HG02588 (cell line): ENCODE measurements around the gene CTNND1.
A peak's percentile ranks its signal among the peaks of the same experiment; 100 is the strongest.
"Not testable (repeated sequence)": the region's sequence is repeated elsewhere in the genome, so short reads cannot be mapped to it uniquely, and the experiment has no call there.

Source experiments
- ATAC-seq: cut with Tn5 transposase; IDR thresholded peaks from one replicate; pipeline ENCODE4 v1.9.1; 2021; ENCODE audit warnings: mild to moderate bottlenecking, moderate library complexity; ENCODE audit not compliant: unreplicated experiment

Gene CTNND1, protein sequence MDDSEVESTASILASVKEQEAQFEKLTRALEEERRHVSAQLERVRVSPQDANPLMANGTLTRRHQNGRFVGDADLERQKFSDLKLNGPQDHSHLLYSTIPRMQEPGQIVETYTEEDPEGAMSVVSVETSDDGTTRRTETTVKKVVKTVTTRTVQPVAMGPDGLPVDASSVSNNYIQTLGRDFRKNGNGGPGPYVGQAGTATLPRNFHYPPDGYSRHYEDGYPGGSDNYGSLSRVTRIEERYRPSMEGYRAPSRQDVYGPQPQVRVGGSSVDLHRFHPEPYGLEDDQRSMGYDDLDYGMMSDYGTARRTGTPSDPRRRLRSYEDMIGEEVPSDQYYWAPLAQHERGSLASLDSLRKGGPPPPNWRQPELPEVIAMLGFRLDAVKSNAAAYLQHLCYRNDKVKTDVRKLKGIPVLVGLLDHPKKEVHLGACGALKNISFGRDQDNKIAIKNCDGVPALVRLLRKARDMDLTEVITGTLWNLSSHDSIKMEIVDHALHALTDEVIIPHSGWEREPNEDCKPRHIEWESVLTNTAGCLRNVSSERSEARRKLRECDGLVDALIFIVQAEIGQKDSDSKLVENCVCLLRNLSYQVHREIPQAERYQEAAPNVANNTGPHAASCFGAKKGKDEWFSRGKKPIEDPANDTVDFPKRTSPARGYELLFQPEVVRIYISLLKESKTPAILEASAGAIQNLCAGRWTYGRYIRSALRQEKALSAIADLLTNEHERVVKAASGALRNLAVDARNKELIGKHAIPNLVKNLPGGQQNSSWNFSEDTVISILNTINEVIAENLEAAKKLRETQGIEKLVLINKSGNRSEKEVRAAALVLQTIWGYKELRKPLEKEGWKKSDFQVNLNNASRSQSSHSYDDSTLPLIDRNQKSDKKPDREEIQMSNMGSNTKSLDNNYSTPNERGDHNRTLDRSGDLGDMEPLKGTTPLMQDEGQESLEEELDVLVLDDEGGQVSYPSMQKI

DNA sequence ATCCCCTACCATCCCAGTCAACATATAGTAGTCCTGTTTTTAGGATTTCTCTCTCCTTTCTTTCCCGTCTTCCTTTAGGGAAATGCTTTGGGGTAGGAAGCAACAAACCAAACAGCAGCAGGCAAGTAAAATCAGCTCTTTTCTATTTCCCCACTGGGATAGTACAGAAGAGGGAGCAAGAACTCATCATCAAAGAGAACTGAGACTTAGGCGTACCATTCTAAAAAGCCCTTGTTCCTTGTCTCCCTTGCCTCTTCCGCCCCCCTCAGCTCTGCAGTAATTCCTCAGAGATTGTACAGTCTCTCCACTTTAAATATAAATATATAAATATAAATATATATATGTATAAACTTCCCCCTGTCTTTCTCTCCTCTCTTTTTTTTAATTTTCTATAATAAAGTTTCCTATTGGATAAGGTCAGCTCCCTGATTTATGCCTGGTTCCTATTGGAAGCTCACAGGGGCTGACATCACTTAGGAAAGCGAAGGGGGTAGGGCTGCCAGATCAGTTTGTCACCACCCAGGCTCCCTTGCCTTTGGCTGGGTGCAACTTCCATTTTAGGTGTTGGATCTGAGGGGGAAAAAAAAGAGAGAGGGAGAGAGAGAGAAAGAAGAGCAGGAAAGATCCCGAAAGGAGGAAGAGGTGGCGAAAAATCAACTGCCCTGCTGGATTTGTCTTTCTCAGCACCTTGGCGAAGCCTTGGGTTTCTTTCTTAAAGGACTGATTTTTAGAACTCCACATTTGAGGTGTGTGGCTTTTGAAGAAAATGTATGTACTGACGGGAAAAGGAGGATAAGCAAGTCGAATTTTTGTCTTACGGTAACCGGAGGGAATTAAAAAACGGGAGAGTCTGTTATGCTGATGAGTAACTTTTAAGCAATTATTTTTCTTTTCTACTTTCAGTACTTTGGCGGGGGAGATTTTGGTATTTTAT, at the start of gene CTNND1:
CTNND1 (plus strand) TSS at position 502 of the 934 bp plus-strand sequence. CDS start 29,677 bp downstream, outside the sequence.
- ATAC-seq, result peak; percentile 92

DNA sequence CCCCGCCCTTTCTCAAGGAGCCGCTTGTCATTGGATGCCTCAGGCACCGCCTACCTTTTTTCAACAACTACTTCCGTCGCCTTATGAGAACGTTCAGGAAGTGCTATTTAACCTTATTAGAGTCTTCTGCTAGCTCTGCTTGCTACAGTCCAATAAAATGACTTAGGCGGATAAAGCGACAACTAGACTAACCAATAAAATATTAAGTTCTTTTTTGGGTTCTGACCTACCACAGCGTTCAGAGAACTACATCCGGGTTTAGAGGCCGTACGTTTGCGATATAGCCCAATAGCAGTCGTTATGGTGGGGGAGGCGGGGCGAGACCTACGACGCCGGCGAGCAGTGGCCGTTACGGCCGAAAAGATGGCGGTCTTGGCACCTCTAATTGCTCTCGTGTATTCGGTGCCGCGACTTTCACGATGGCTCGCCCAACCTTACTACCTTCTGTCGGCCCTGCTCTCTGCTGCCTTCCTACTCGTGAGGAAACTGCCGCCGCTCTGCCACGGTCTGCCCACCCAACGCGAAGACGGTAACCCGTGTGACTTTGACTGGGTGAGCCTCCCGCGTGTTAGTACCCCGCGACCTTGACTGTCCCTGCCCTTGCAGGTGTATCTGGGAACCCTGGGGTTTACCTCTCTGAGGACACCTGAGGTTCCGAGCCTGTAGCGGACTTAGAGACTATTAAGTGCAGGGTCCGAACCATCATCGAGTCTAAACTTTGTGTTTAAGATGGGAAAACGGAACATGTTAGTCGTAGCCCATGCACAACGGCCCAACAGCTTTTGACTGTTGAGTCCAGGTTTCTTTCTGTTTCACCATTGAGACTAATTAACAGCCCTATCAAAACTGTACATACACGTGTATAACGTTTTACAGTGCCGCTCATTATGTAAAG, 49.1 kb upstream of the CTNND1 start, which contains the start of gene TMX2:
TMX2 (plus strand) TSS at position 338 of the 895 bp plus-strand sequence; CDS start at position 364, 26 bp downstream.
- peak; percentile 93 for ATAC-seq

DNA sequence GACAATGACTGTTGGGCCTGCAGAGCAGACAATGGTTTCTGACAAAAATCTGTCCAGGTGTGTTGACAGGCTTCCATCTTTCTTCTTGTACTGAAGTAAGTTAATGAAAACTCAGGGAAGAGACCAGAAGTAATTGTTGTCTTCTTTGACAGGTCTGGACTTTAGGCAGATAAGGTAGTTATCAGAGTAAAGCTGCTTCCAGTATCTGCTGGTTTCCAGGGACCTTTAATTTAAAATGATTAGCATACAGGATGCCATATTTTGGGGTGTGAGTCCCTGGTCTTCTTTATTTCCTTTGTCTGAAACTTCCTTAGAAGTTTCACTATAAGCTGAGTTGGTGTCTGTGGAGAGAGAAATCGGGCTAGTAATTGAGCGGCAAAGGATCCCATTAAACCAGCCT, 47.8 kb upstream of the CTNND1 start:
- ATAC-seq, result no peak

DNA sequence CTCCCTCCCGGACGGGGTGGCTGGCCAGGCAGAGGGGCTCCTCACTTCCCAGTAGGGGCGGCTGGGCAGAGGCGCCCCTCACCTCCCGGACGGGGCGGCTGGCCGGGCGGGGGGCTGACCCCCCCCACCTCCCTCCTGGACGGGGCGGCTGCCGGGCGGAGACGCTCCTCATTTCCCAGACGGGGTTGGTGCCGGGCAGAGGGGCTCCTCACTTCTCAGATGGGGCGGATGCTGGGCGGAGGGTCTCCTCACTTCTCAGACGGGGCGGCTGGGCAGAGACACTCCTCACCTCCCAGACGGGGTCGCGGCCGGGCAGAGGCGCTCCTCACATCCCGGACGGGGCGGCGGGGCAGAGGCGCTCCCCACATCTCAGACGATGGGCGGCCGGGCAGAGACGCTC, 44.9 kb upstream of the CTNND1 start:
- ATAC-seq, result not testable (repeated sequence)

DNA sequence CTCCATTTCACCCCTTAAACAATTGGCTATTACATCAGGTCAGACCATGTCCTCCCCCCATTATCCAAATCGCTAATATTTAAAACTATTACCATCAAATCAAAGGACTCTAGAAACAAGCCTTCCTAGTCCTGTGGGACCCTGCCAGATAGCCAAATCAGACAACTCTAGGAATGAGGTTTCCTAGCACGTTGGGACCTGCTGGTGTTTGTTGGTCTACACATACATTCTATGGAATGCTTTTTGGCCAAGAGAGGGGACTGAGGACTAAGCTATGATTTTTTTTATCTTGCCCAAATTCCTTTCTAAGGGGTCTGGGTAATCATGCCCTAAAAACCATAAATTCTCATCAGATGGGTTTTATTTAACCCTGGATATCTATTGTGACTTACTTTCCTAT, 34.4 kb upstream of the CTNND1 start:
- no peak for ATAC-seq

DNA sequence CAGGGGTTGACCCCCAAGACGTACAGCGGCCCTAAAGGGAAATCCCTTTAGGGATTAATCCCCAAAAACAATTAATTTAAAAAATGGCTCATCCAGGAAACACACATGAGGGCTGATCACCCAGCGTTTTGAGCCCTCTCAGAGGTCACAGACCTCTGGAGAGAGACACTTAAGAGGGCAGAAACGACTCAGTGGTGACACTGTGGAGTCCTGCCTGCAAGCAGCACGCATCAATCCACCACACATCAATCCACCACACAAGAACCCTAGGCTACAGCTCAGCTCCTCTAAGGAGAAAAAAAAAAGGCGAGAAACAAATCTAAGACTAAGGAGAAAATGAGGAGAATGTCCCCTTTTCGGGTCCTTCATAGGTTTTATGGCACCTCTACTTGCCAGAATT, 32.8 kb upstream of the CTNND1 start:
- ATAC-seq, result no peak

DNA sequence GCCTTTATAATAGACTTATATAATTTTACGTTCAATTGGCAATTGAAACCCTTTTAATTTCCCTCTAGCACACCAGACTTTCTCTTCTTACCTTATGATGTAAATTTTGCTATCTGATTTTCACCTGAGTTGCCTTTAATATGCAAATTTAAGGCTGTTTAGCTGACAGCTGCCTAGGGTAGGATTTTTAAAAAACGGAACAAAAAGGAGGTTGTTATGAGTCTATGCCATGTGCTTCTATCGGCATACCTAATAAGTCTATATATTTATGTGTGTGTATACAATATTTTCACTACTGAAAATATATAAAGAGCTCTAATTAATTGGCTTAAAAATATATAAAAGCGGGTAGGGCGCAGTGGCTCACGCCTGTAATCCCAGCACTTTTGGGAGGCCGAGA, 32.1 kb upstream of the CTNND1 start:
- no peak for ATAC-seq

DNA sequence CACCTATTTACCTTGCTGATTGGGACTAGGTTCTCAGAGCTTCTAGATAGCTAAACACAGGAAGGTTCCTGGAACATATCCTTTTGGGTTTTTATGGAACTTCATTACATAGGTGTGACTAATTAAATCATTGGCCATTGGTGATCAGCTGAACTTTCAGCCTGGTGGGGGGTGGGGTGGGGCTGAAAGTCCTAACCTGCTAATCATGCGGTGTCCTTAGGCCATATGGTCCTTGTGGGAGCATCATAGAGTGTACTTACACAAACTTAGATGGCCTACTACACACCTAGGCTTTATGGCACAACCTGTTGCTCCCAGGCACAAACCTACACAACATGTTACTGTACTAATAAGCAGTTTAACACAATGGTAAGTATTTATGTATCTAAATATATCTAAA, 28.9 kb upstream of the CTNND1 start:
- ATAC-seq, result no peak

DNA sequence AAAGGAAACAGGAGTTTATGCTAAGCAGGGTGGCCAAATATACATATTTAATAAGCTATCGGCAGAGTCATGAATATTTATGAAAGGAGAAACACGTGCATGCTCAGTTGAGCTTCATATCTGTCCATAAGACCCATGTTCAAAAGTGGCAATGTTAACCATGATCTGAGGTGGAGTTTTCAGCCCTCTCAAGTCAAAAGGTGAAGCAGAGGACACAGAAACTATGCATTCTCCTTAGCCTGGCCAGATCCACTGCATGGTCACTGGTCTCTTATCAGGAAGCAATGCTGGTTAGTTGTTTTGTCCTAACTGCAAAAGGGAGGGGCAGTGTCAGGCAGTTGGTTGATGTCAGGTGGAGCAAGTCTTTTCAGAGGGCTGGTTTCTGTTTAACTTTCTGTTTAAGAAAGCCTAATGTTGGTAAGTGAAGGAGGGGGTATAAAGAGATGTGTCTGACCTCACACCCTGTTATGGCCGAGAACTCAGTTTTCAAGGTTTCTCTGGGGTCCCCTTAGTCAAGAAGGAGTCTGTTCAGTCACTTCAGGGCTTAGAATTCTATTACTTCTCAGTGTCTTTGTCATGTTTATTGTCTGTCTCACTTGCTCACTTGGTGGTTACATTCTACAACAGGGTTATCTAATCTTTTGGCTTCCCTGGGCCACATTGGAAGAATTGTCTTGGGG, 25.8 kb upstream of the CTNND1 start:
- ATAC-seq, result no peak

DNA sequence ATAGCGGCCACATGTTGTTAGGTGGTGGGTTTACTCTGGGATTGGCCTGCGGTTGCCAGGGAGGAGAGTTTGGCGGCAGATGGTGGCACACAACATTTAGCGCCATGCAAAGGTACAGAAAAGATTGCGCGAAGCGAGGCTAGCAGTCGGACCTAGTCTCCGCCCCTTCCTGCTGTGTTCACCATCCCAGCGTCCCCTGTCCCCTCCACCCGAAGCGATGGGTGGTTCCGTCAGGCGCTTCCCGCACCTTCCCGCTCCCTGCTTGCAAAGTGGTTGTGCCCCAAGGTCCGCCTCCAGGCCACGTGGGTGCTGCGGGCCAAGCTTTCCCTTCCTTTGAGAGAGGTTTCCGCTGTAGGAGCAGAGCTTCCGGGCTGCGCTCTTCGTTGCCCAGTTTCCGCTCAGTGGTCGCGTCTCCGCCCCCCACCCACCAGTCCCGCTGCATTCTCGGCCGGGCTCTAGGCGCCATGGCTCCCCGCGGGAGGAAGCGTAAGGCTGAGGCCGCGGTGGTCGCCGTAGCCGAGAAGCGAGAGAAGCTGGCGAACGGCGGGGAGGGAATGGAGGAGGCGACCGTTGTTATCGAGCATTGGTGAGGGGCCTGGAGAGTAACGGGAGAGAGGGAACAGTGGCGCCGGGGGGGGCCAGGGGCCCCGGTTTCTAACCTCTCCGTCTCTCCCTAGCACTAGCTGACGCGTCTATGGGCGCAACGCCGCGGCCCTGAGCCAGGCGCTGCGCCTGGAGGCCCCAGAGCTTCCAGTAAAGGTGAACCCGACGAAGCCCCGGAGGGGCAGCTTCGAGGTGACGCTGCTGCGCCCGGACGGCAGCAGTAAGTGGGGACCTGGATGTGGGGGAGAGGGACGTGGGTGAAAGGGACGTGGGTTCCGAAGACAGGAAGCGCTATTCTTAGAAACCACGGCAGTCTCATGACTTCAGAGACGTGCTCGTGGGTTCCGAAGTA, 20.2 kb upstream of the CTNND1 start, which contains the start of gene SELENOH:
SELENOH (plus strand) TSS at position 360 of the 955 bp plus-strand sequence; CDS start at position 465, 105 bp downstream.
- peak; percentile 89 for ATAC-seq

DNA sequence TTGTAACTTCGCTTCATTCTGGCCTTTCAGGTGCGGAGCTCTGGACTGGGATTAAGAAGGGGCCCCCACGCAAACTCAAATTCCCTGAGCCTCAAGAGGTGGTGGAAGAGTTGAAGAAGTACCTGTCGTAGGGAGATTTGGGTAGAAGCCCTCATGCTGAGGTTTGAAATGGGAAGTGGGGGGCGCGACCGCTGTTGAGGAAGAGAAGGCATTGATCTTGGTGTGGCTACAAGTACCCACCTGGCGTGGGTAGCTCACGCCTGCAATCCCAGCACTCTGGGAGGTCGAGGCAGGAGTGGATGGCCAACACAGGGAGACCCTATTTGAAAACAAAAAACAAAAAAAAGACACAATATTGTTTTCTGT, 19.5 kb upstream of the CTNND1 start:
- no peak for ATAC-seq

DNA sequence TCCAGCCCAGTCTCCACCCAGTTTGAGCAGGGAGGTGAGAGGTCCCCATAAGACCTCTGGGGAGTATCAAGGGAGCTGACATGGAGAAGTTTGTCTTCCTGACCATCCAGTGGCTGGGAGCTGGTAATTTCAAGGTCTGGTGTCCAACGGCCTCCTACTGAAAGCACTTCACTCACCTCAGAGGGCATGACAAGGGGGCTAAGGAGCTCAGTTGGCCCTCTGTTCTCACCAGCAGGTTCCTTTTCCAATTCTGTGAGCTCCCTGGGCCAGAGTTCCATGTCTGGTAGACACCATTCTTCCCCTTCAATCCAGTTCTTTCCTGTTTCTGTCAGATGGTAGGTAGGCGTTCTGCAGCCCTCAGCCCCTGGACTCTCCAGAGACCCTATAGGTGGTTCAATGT, 17.2 kb upstream of the CTNND1 start:
- ATAC-seq, result no peak

DNA sequence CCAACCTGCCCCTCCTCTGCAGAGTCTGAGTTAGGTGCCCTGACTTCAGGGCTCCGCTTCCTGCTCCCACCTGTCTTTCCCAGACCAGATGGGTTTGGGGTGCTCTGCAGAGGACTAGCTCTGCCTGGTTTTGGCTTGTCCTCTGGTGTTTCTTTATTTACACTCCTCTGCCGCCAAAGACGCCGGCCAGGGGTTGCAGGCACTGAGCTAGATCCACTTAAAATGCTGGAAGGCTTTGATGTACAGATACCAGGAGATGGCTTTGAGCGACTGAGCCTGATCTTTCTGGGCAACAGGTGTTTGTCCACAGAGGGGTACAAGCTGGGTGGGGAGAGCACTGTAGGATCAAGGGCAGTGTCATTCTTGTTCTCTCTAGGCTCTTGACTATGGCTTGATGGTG, 16.4 kb upstream of the CTNND1 start:
- ATAC-seq, result no peak

DNA sequence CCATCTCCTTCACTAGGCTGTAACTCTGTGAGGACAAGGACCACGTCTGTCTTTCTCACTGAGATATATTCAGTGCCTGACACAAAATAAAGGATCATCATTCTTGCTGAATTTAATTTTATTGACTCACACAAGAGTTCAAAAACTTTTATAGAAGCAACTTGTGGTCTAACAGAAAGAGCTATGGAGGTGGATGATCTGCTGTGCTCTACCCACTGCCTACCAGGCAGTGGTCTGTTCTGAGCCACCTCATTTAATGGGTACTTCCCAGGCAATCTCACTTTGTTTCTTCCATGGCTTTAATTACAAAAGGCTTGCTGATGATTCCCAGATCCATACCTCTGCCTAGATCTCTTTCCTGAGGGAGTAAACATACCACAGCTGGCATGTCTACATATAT, 14.7 kb upstream of the CTNND1 start:
- no peak for ATAC-seq

DNA sequence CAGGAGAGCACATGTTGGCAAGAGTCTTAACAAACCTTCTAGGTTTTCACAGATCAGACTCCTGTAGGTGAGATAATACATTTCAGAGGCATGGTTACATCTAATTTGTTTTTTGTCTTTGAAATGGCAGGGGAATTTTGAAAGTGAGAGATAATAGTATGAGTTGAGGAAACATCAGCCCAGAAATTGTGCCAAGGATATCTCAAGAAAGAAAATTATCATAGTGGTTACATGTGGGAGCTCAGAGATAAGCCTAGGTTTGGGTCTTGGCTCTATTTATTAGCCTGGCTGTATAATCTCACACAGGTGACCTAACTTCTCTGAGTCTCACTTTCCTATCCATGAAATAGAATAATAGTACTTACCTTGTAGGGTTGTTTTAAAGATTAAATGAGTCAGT, 10.4 kb upstream of the CTNND1 start:
- no peak for ATAC-seq

DNA sequence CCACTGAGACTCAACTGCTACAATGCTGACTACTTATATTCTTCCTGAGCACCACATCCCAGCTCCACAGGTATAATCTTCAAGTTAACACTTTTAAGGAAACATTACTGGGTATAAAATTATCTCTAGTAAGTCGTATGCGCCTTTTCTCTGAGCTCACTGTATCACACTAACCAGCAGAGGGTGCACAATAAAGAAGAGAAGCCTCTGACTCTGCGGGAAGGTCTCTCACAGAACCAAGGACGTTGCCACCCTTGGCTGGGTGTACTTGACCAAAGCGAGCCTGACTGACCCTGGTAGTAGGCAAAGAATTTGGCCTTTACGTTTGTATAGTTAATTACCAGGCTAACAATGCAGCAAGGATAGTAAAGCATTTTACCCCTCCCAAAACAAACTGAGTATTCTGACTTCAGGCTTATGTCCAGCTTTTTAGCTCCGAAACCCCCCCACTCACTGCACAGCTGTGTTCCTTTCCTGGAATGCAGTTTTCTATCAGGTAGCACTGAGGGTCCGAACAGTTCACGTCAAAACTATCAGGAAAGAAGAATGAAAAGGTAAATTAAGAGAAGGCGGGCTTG, 9.8 kb upstream of the CTNND1 start, which contains the start of gene BTBD18:
BTBD18 (minus strand) TSS at position 144 of the 578 bp plus-strand sequence. CDS start 631 bp downstream, outside the sequence.
- no peak for ATAC-seq

DNA sequence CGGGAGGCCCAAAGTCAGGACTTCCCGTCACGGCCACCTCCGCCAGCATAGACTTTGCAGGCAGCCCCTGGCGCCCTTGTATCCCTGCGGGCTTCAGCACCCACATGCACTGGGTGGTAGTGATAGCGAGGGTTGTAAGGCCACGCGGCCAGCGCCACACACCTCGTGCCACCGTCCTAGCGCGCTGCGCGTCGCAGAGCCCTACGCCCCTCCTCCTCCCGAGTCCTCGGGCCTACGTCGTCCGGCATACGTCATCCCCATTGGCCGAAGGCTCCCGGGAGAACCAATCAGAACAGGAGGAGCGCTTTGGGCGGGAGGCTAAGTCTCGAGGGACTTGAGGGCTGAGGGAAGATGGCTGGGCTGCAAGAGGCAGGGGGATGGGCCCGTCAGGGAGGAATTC, 8.6 kb upstream of the CTNND1 start:
- ATAC-seq, result no peak
